Measurements from ENCODE around the gene IGFN1. TPM values are rescaled to one million over a fixed set of nuclear protein-coding genes. Genes with fewer than 3 reads are reported as not detected.
"Not testable (repeated sequence)": the region's sequence is repeated elsewhere in the genome, so short reads cannot be mapped to it uniquely, and the experiment has no call there.

Gene IGFN1
- total RNA-seq, 1 donor from 2014 or later = 0.16 TPM

DNA sequence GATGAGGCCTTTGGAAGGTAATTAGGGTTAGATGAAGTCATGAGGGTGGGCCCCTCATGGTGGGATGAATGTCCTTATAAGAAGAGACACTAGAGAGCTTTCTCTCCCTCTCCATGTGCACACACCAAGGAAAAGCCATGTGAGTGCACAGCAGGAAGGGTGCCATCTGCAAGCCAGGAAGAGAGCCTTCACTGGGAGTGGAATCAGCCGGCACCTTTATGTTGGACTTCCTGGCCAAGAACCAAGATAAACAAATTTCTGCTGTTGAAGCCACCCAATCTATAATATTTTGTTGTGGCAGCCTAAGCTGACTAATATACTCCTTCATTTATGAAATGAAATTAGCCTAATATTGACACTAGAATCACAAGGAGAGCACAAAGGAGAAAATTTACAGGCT lies 54.5 kb downstream of the IGFN1 start:
- DNase-seq (ENCODE audit: low spot score) = no peak

DNA sequence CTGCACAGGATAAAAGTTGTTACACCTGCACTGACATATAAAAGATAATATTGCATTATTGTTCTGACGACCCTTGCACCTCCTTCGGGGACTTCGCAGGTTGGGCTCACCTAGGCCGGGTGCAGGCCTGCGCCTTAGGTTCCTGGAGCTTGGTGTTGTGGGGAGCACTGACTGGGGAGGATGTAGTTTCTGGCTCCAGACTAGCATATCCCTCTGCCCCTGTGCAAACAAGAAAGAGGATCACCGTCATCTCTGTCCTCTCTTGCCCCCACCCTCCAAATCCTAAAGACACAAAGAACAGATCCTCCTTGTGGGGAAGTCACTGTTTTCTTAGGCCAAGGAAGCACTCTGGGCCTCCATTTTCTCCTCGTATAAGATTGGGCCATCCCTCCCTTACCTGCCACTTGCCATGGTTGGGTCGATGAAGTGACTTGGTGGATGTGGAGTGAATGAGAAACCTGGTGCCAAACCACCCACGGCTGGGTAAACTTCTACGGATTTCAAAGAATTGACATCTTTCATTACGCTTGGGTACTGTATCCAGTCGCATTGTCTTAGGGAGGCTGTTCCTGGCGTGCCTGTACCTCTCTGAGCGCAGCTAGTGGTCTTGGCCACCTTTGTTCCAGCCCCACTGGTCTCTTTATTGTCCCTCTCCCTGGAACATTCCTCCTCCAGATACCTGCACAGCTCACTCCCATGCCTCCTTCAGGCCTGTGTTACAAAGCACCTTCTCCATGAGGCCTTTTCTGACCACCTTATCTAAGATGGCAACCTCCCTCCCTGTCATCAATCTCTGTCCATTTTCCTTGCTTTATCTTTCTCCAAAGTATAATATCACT lies 58.3 kb downstream of the IGFN1 start:
- no peak for DNase-seq (ENCODE audit: low spot score)

DNA sequence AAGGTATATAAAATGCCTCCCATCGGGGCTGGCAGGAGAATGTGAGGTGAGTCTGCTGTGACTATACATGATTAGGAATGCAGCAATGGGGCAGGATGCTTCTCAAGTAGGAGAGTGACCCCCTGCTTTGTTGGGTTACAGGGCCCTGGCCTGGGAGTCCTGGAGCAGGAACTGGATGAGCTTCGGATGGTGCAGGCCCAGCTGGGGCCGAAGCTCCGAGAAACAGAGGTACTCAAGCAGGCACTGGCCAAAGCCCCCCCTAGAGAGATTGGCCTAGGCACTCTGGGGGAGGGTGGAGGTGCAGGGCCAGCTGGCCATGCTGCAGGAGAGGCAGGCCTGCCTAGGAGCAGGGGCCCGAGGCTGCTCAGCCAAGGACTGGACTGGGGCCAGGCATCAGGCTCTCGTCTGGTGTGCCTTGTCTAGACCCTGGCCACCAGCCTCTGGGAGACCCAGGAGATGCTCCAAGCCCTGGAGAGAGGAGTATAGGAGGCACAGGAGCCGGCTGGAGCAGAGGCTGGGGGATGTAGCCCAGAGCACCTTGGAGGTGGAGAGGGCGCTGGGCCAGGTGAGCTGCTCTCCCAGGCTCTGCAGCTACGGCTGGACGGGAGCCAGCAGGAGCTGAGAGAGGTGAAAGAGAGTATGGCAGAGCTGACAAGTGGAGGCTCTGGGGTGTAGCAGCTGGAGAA lies 59.8 kb downstream of the IGFN1 start:
- DNase-seq (ENCODE audit: low spot score) = no peak

- no peak for DNase-seq (ENCODE audit: low spot score)
Observed at GRCh38 chr1:201251411-201251810, 60.8 kb downstream of the IGFN1 start.

DNA sequence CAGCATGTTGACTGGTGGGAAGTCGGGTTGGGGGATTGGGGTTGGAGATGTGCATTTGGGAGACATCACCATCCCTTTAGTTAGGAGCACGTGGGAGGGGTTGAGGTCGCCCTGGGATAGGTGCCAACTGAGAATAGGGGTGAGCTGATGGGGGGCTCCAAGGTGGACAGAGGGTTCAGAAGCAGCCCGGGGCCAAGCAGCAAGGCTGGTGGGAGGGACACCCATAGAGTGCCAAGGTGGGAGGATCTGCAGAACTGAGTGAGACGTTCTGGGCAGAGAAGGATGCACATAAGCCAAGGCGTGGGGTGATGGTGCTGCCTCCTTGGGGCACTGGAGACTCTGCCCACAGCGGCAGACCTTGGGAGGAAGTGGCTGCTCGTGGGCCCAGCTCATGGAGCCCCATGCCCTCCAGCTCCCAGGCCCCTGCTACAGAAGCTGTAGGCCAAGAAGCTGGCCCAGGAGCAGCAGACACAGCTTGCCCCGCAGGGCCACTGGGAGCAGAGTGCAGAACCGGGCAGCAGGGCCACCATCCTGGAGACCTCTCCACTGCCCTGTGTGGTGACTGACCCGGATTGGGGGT lies 61.3 kb downstream of the IGFN1 start:
- no peak for DNase-seq (ENCODE audit: low spot score)

- DNase-seq (ENCODE audit: low spot score) = no peak
Observed at GRCh38 chr1:201252944-201253371, 62.3 kb downstream of the IGFN1 start.

DNA sequence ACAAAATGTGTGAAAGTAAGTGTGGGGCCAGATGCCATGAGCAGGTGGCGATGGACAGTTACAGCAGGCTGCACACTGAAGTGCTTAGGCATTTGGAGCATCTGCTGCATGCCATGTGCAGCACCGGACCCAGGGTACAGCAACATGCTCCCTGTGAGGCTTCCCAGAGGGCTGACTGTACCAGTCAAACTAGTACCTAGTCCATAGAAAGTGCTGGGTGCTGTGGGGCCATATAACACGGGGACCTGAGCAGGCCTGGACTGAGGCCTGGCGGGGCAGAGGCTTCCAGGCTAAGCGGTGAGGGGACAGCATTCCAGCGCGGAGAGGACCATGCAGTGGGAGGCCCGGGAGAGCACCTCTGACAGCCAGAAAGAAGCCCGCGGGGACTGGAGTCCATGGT lies 62.8 kb downstream of the IGFN1 start:
- no peak for DNase-seq (ENCODE audit: low spot score)

DNA sequence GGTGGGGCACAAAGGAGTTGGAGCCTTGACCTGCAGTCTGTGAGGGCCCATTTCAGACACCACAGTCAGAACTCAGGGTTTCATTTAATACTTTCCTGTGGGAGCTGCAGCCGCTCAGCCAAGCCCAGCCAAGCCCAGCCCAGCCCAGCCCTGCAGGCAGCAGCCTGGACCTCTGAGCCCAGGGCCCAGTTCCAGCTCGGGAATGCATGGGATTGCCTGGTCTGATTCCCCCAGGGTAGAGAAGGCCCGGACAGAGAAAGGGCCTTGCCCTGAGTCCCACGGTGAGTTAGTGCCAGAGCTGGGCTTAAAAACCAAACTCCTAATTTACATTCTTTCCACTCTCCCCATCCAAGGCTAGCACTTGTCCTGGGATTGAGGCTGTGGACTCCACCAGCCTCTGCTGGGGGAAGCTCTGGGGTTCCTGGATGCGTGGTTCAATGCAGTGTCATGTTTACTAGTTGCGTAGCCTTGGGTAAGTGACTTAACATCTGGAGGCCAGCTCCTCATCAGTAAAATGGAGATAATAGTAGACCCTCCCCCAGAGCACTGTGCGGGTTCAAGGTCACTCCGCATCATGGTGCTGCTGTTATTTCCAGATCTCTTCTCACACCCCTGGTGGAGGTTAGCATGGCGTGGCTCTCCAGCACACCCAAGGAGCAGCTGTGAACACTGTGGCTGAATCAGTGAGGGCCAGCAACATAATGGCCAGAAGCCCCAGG lies 63.4 kb downstream of the IGFN1 start:
- no peak for DNase-seq (ENCODE audit: low spot score)

GRCh38 chr1:201254625-201255478 lies 64.2 kb downstream of the IGFN1 start:
- no peak for DNase-seq (ENCODE audit: low spot score)

- no peak for DNase-seq (ENCODE audit: low spot score)
Observed at GRCh38 chr1:201255479-201256362, 65.1 kb downstream of the IGFN1 start.

GRCh38 chr1:201258132-201258531 lies 67.5 kb downstream of the IGFN1 start:
- not testable (repeated sequence) for DNase-seq (ENCODE audit: low spot score)

DNA sequence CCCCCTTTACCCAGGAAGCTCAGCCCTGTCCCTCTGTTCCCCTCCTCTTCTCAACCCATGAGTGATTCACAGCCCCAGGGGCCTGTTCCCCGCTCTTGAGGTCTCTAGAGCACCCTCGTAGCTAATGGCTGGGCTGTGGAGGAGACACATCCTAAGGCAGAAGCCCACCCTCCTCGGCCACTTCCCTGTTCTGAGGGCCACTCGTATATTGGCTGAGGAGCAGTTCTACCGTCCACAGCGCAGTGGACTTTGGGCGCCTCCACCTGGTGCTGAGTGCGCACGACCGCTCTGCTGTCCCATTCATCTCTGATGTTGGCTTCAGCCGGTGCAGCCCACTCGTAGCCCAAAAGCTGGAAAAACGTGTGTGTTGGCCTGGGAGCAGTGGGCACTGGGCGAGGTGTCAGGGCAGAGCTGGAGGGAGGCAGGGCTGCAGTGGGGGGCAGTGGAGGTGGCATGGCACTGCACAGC lies 68.2 kb downstream of the IGFN1 start:
- no peak for DNase-seq (ENCODE audit: low spot score)

DNA sequence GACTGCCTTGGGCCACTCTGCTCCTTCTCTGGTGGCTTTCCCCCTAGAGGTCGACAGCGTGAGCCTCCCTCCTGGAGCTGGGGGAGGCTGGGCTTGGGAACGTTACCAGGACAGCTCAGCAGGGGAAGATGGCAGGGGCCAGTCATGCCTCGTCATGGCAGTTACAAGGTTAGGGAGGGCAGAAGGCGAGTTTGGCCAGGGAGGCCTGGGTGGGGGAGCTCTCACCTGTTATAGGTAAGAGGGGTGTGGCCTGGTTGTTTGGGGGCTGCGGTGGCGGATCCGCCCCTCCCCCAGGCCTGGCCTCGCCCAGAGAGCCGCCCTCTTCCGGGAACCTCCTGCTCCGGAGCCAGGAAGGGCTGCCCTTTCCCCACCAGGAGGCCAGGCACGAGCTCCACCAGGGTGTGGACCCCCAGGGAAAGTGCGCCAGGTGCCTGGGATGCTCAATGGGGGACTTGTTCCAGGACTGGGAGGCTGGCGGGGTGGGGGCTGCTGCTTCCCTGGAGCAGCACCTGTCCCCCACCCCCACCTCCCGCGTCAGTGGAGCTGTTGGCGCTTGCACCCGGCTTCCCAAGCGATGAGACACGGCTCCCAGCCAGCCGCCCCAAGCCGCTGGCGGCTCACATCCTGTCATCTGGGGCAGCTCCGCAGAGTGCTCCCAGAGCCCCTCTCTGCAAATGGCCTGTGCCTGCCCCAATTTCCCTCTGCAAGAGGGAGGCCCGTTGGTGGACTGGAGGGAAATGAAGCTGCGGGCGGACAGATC lies 69.0 kb downstream of the IGFN1 start:
- DNase-seq (ENCODE audit: low spot score) = no peak

- DNase-seq (ENCODE audit: low spot score) = no peak
Observed at GRCh38 chr1:201260236-201260590, 69.6 kb downstream of the IGFN1 start.

DNA sequence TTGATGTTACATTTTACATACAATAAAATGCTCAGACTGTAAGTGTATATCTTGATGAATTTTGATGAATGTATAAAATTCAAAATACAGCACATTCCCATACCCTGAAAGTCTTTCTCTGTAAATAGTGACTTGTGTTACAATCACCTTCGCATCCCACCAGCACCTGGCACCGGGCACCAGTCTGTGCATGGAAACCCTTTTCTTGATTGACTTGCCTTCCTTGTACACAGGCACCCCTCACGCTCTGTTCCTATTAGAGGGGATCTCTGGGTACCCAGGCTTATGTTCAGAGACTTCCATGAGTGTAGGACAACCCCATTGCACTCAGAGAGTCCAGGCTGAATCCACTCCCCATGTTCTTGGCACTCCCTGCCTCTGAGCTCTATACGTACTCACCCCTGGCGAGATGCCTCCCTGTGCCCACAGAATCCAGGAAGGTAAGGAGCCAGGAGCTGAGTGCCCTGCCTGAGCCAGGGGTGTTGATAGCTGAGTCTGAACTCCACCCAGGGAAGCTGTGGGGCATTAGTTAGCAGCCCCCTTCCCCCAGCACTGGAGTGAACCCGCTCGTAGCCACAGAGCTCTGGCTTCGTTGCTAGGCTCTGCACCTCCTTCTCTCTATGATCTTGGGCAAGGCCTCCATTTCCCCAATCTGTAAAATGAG lies 70.2 kb downstream of the IGFN1 start:
- DNase-seq (ENCODE audit: low spot score) = no peak

- no peak for DNase-seq (ENCODE audit: low spot score)
Observed at GRCh38 chr1:201261771-201262547, 71.3 kb downstream of the IGFN1 start.

- no peak for DNase-seq (ENCODE audit: low spot score)
Observed at GRCh38 chr1:201262963-201263608, 72.5 kb downstream of the IGFN1 start.

GRCh38 chr1:201264072-201264471 lies 73.4 kb downstream of the IGFN1 start:
- no peak for DNase-seq (ENCODE audit: low spot score)
